ENCODE measurements around the gene LMBRD2.
"Not testable (repeated sequence)": the region's sequence is repeated elsewhere in the genome, so short reads cannot be mapped to it uniquely, and the experiment has no call there.

LMBRD2 gene

DNA sequence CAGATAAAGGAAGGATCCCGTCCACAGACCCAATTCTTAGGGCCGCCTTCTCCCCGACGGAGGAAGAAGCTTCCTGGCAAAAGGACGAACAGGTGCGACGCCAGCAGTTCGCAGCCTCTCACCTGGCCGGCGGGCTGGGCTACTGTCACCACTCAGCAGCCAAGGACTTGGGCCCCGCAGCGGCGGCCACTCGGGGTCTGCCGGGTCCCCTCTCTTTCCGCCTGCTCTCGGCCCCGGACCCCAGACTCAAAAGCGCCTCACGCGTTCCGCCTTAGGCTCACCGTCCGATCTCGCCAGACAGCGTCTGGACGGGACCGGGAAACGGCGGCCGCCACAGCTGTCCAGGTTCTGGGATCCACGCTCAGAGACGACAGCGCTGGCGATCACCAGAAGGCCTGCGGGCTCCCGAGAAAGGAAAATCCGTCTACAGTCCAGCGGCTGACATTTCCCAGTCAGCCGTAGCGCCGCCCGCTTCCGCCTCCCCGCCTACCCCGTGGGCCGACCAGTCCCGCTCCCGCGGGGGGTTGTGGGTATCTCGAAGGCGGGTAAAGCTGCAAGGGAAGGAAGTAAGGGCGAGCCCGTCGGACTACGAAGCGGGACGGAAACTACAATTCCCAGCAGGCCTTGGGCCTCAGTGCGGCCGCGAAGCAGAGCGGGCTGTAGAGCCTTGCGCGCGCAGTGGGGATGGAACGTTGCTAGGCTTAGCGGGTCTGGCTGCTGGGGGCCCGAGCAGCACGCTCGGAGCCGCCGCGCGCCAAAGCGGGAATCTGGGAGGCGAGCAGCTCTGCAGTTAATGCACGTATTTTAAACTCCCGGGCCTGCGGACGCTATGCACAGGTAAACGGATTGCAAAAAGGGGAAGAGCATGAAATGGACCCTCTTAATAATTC is at the start of gene LMBRD2, which contains the start of gene SKP2:
Gene LMBRD2 (minus strand): TSS at position 454 of the 890 bp plus-strand sequence. CDS start 8,538 bp downstream, outside the sequence.
Gene SKP2 (plus strand): TSS at position 678 of the 890 bp plus-strand sequence. CDS start 152 bp downstream, at position 830.
- DNase-seq = peak; percentile 99

DNA sequence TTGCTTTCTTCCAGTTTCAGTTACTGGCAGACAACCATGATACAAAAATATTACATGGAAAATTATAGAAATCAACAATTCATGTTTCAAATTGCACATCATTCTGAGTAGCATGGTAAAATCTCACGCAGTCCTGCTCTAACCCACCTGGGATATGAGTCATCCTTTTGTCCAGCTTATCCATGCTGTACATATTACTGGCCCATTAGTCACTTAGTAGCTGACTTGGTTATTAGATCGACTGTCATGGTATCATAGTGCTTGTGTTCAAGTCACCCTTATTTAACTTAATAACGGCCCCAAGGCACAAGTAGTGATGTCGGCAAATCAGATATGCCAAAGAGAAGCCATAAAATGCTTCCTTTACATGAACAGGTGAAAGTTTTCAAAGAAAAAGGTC is 48.8 kb upstream of the LMBRD2 start:
- no peak for DNase-seq

- DNase-seq = no peak
Measured at GRCh38 chr5:36199620-36200019, 47.9 kb upstream of the LMBRD2 start.

DNA sequence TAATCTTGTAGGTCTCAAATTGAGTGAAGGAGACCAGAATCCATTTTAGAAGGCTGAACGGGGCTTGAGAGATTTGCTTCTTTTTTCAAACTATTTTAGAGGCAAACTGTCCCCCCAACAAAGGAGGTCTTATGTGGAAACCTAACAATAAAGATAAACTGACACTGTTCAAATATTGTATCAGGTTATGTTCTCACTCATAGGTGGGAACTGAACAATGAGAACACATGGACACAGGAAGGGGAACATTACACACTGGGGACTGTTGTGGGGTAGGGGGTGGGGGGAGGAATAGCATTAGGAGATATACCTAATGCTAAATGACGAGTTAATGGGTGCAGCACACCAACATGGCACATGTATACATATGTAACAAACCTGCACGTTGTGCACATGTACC is 47.1 kb upstream of the LMBRD2 start:
- not testable (repeated sequence) for DNase-seq

DNA sequence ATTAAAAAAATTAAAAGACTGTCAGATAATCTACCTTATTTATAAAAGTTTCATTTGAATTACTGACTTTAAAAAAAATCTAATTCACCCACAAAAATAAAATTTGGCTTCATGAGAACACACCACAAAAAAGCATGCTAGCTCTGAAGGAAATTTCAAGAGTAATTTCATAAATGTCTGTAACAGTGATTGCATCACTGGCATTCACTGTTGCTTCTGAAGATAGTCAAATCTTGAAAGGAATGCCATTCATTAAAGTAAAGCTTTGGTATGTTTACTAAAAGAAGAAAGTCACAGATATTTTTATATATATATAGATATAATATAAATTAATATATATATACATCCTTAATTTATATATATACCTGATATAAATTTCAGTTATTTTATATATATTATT is 46.6 kb upstream of the LMBRD2 start:
- DNase-seq = no peak

DNA sequence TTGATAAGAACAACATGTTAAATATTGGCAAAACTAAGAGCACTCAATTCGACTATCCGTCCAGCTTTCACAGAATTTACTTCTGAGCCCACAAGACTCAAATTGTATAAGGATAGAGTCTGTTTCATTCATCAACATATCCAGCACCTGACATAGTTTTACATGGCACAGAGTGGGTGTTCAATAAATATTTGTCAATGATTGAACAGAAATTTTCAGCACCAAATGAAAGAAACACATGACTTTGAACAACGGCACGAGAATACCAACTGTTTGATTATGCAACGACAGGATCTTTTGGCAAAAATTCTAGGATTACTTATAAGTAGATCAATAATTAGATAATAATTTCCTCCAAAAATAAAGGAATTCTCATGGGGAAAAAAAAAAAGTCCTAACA is 42.1 kb upstream of the LMBRD2 start:
- DNase-seq = no peak

DNA sequence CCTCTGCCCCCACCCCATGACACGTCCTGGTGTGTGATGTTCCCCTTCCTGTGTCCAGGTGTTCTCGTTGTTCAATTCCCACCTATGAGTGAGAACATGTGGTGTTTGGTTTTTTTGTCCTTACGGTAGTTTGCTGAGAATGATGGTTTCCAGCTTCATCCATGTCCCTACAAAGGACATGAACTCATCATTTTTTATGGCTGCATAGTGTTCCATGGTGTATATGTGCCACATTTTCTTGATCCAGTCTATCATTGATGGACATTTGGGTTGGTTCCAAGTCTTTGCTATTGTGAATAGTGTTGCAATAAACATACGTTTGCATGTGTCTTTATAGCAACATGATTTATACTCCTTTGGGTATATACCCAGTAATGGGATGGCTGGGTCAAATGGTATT is 32.7 kb upstream of the LMBRD2 start:
- not testable (repeated sequence) for DNase-seq

GRCh38 chr5:36181774-36182173 is 30.1 kb upstream of the LMBRD2 start:
- DNase-seq = no peak

DNA sequence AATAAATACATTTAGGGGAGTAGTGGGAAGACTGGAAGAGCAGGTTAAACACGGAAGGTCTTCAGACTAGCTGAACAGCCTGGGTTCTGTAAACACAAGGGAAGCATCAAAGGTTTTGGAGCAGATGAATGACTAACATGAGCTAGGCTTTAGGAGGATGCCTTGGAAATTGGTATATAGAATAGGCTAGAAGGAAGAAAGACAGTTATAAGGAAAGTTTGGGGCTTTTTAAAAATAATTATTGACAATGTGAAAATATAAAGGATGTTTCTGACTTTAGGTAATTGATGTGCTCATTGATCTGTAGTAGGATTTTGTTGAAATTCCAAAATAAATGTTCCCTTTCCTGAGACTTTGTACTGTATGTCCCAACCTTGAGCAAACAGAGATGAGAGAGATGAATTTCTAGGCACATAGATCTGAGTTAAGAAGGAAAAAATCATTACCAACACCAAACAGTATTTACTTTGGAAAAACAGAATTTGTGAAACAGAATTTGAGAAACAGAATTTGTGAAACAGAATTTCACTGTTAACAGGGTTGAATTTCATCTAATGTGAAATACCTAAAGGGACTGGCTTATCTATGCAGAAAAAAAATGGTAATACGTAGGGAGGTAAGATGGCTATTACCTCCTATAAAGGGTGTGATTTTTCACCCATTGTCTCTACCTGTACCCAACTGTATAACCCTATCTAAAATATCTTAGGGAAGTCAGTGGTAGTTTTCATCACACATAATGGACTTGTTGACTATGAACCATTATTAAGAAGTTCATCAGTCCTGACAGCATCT is 29.1 kb upstream of the LMBRD2 start:
- DNase-seq = no peak

DNA sequence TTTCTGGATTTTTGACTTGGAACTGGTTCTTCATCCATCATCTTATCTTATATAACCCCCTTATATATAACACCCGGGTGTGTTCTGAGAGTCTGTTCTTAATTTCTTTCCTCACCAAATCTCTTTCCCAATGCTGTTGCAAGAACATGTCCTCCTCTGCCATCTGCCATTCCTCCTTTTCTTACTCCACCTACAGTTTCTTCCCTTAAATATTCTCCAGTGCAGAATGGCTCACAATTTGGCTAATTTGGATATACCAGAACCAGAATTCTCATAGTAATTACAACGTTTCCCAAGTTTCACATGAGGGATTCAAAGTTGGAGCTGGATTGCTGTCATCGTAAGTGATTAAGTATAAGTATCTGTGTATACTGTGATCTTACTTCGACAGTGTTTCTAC is 28.3 kb upstream of the LMBRD2 start:
- no peak for DNase-seq

- no peak for DNase-seq
Measured at GRCh38 chr5:36178524-36178890, 26.8 kb upstream of the LMBRD2 start.

DNA sequence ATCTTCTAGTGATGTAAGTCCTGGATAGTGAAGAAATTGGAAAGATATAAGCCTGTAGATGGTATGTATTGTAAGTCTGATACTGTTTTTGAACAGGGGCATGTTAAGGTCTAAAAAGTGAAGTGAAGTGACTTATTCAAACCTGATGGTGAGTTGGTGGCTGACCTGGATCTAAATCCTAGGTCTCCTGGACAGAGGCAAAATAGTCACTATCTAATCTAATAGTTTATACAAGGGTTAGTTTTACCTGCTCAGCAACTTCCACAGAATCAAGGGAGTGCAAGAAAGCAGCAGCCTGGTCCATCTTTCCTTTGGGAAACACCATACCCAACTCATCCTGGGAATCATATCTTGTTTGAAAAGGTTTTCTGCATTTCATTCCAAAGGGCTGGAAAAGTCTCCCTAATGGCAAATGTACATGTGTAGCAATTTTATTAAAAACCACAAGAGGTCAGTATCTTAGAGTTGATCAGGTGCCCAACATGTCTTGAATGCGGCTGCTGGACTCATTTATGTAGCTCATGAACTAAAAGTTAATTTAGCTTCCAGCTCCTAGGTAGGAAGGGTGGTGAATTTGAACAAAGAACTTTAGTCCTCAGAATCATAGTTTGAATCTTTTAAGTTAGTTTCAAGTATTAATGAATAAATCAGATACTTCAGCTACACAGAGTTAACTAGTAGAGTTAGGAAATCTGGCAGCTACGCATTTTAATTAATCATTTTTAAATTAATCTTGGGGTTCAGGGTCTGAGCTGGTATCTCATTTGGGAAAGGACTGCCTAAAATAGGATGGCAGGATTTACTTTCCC is 26.2 kb upstream of the LMBRD2 start:
- DNase-seq = peak; percentile 35

- no peak for DNase-seq
Measured at GRCh38 chr5:36177154-36177553, 25.5 kb upstream of the LMBRD2 start.

DNA sequence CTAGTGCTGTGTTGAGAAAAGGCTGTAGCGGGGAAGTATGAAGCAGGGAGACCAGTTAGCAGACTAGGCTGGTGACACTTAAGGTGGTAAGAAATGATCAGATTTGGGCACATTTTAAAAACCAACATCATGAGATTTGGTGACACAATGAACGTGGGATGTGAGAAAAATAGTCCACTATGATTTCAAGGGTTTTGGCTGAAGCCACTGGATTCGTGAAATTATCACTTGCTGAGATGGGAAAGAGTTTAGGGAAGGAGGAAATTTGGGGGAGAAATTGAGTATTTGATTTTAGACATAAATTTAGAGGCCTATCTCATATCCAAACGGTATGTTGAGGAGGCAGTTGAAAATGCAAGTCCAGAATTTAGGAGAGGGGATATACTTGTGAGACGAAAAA is 23.4 kb upstream of the LMBRD2 start:
- no peak for DNase-seq

DNA sequence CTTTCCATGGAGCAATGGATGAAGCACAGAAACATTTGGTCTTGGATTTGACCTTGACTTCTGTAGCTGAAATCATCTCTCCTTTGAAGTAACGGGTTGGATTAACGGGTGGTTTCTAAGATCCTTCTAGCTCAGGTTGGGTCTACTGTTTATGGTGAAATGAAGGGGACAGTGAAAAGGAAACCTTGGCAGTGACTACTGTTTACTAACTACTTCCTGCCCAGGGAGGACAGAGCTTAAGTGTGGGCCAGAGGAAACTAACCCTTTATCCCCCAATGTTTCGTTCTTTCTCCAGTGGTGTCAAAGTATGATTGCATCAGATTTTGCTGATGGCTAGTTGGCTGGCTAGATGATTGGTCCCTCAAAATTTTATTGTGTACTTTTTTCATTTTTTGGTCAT is 22.4 kb upstream of the LMBRD2 start:
- DNase-seq = no peak

- no peak for DNase-seq
Measured at GRCh38 chr5:36173426-36173825, 21.7 kb upstream of the LMBRD2 start.

- no peak for DNase-seq
Measured at GRCh38 chr5:36172599-36172998, 20.9 kb upstream of the LMBRD2 start.

DNA sequence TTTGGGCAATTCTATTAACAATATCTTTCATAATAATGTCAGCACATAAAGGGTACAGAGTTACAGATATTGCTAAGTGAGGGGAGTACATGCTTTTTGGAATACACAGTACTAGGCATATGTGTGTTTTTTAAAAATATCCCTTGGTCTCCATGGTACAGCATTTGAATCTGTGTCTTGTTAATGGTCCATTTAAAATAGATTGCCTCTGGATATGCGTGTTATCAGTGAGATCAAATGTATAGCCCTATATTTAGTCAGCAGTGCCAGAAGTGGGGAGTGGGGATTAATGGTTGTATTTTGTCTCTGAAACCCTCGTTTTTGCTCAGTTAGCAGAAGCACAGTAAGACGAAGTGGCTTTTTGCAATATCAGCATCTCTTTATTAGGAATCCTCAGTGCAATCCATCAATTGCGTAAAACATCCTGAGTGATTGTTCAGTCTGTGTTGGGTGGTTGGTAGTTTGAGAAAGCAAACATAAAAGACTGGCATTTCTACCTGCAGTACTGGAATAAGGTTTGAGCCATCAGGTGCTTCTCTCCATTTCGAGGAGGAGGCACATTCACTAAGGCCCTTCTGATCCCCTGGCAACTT is 19.2 kb upstream of the LMBRD2 start:
- DNase-seq = no peak

GRCh38 chr5:36168737-36169136 is 17.1 kb upstream of the LMBRD2 start:
- DNase-seq = no peak

- no peak for DNase-seq
Measured at GRCh38 chr5:36164461-36164860, 12.8 kb upstream of the LMBRD2 start.

DNA sequence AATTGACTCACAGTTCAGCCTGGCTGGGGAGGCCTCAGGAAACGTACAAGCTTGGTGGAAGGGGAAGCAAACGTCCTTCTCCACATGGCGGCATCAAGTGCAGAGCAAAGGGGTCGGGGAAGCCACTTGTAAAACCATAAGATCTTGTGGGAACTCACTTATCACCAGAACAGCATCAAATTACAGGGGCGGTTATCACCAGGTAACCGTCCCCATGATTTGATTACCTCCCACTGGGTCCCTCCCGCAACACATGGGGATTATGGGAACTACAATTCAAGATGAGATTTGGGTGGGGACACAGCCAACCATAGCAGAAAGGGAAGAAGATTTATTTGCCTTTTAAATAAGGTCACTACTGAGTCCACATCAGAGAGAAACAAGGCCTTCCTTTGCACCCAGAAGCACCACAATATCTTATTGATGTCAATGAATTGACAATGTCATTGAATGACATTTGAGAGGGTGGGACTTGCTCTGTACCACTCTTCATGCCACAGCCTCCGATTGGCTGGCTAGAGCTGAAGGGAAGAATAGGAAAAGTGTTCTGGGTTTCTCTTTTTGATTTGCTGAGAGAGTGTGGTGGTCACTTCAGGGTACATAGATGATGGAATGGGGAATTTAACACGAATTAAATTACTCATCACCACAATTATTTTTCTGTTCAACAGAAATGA is 11.3 kb upstream of the LMBRD2 start:
- no peak for DNase-seq

DNA sequence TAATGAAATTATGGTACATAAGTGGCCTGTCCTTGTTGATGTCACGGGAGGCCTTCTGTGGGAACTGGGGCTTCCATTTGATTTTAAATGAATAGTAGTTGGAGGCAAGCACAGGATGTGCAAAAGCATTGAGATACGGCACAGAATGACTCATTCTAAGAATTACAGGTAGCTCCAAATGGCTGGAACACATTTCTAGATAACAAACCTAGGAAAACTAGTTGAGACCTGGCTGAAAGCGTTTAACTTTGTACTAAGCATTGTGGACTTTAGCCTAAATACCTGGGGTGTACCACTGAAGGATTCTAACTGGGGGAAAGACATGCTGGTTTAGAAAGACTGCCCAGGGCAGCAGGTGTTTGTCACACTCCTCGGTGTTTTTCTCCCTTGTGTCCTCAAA is 9.7 kb upstream of the LMBRD2 start:
- DNase-seq = no peak
